Right cardiac atrium (tissue), 5 donors: ENCODE data around the gene ASCL3. TPM values are rescaled to one million over a fixed set of nuclear protein-coding genes. Genes with fewer than 3 reads are reported as not detected.
"Not testable (repeated sequence)": the region's sequence is repeated elsewhere in the genome, so short reads cannot be mapped to it uniquely, and the experiment has no call there.

Experiments used
- ATAC-seq, 2 donors: fragments of 200-7000 bp; cut with Tn5 transposase; one replicate each; pipeline versions ENCODE4 v1.8.0 to v1.9.1; 2020; ENCODE audit warnings: moderate library complexity in 2 of 2, mild to moderate bottlenecking in 1 of 2
- DNase-seq, 3 donors: peaks; one replicate each; pipeline ENCODE4 v3.0.0-alpha.2; 2020
- H3K27ac ChIP-seq: one replicate; pipeline ENCODE4 v1.5.1; 2013; ENCODE audit warnings: mild to moderate bottlenecking, low read length, control low read depth, moderate library complexity
- H3K27me3 ChIP-seq: one replicate; pipeline ENCODE4 v1.6.1; 2013; ENCODE audit not compliant: control insufficient read depth, insufficient read depth
- H3K4me1 ChIP-seq: one replicate; pipeline ENCODE4 v1.6.1; 2013; ENCODE audit warnings: low read length; ENCODE audit not compliant: control insufficient read depth, insufficient read depth
- H3K4me3 ChIP-seq: one replicate; pipeline ENCODE4 v1.5.1; 2013; ENCODE audit warnings: low read length, control low read depth
- H3K9me3 ChIP-seq: one replicate; pipeline ENCODE4 v1.6.1; 2013; ENCODE audit warnings: low read length; ENCODE audit not compliant: control insufficient read depth
- WGBS: extraction: QIAGEN DNeasy Blood & Tissue Kit; methylation state at CpG from one replicate; pipeline ENCODE4 v1.1.7; 2013; 5-methylcytosine and 5-hydroxymethylcytosine counted together
- intact Hi-C, 4 donors: fragments of 100-400 bp; cut with DNase I; formaldehyde crosslinking; loops; one replicate each; pipeline versions ENCODE4 v1.11.0 to v1.14.0; 2022 to 2023
- polyA plus RNA-seq: library from polyadenylated mRNA; stranded (reverse); fragments of 200-250 nt; gene quantifications from one replicate; pipeline ENCODE4 v1.2.3, GENCODE V29; 2013
- total RNA-seq, 4 donors: library from RNA; stranded (reverse); fragmentation: NEBNext Ultra II Directional; extraction: Animal tissue kit (Norgen Biotek cat#: 25700); gene quantifications; one replicate each; pipeline ENCODE4 v1.2.1, GENCODE V29; 2021
- donor health status: healthy with polysubstance abuse.
- donor health status: DM: no; HTN: yes; CAD: no.
- donor health status: DM: no; HTN: no; CAD: no.
- donor health status: DM: no; HTN: yes; CAD: no; lungs with severe emphysema.
- donor health status: DM: yes; HTN: yes; CAD: no.

The ASCL3 gene
- total and polyA plus RNA-seq, 5 donors: not detected

DNA sequence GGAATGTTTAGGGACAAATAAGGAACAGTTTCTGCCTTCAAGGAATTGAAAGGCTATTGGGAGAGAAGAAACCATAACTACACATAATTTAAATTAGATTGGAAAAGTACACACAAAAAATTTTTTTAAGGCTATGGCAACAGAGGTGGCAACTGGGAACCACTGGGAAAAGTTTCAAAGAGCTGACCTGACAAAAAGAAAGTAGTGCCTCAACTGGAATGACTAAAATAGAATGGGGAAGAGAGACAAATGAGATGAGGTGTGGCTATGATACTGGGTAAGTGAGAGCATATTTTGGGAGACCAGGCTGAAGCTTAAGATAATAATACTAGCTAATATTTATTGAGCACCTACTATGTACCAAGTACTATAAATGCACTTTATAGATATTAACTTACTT lies 34.7 kb downstream of the ASCL3 start:
- intact Hi-C loops: no loop called here
- H3K27me3 ChIP-seq: no peaks in the 10 kb centered on the region
- DNase-seq (no peak), ATAC-seq (no peak)
- H3K4me3 ChIP-seq: no peak overlapping the region
- no peak overlapping the region for H3K27ac ChIP-seq
- no peaks in the 10 kb centered on the region for H3K9me3 ChIP-seq
- no peaks in the 10 kb centered on the region for H3K4me1 ChIP-seq

- Histone ChIP-seq H3K27ac (no peak overlapping the region), H3K9me3 (no peaks in the 10 kb centered on the region), H3K4me3 (no peak overlapping the region), H3K4me1 (no peaks in the 10 kb centered on the region), H3K27me3 (no peaks in the 10 kb centered on the region)
- intact Hi-C loops: no loop called here
- DNase-seq (no peak), ATAC-seq (no peak)
- 80% methylated on average over 1 of the region's 1 CpG for WGBS
Measured at GRCh38 chr11:8907116-8907515, 35.7 kb downstream of the ASCL3 start.

- H3K4me1 ChIP-seq: no peaks in the 10 kb centered on the region
- no peaks in the 10 kb centered on the region for H3K27me3 ChIP-seq
- ATAC-seq: no peak
- H3K4me3 ChIP-seq: no peak overlapping the region
- 78% methylated on average over 5 of the region's 5 CpGs for WGBS
- intact Hi-C loops: no loop called here
- H3K27ac ChIP-seq: no peak overlapping the region
- no peaks in the 10 kb centered on the region for H3K9me3 ChIP-seq
- DNase-seq: no peak
Measured at GRCh38 chr11:8905528-8906165, 37.2 kb downstream of the ASCL3 start.

- H3K4me1 ChIP-seq: no peaks in the 10 kb centered on the region
- ATAC-seq: no peak
Measured at GRCh38 chr11:8899119-8899753, 43.6 kb downstream of the ASCL3 start.

DNA sequence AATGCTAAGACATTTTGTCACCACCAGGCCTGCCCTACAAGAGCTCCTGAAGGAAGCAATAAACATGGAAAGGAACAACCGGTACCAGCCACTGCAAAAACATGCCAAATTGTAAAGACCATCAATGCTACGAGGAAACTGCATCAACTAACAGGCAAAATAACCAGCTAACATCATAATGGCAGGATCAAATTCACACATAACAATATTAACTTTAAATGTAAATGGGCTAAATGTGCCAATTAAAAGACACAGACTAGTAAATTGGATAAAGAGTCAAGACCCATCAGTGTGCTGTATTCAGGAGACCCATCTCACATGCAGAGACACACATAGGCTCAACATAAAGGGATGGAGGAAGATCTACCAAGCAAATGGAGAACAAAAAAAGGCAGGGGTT lies 51.6 kb downstream of the ASCL3 start:
- 94% methylated on average over 2 of the region's 2 CpGs for WGBS
- H3K9me3 ChIP-seq, DNase-seq, ATAC-seq, H3K27me3 ChIP-seq, intact Hi-C loops, H3K27ac ChIP-seq, H3K4me3 ChIP-seq, H3K4me1 ChIP-seq: not testable (repeated sequence)

More at GRCh38 chr11:8899119-8899753, 43.6 kb downstream of the ASCL3 start:
- no peak overlapping the region for H3K27ac ChIP-seq
- H3K4me3 ChIP-seq: no peak overlapping the region
- no peaks in the 10 kb centered on the region for H3K27me3 ChIP-seq
- intact Hi-C loops: no loop called here
- no peaks in the 10 kb centered on the region for H3K9me3 ChIP-seq
- DNase-seq: no peak

Other genes with a start within 250 kb of the ASCL3 start
- 10 to 100 TPM; 24.4 to 30.3 (median 25.4) TPM for gene AKIP1, start 31.8 kb downstream of the ASCL3 start, total RNA-seq
- gene AKIP1, start 31.8 kb downstream of the ASCL3 start, polyA plus RNA-seq: 28.7 TPM
- gene C11orf16, start 10.1 kb downstream of the ASCL3 start, total RNA-seq: not detected
- gene C11orf16, start 10.1 kb downstream of the ASCL3 start, polyA plus RNA-seq: not detected
- gene TMEM9B, start 21.4 kb upstream of the ASCL3 start, total RNA-seq: 10 to 100 TPM; 37.2 to 44.7 (median 40.4) TPM
- 56.8 TPM for gene TMEM9B, start 21.4 kb upstream of the ASCL3 start, polyA plus RNA-seq
- 1 to 10 TPM; 1.7 to 3.8 (median 2.3) TPM for gene NRIP3, start 61.0 kb upstream of the ASCL3 start, total RNA-seq
- gene NRIP3, start 61.0 kb upstream of the ASCL3 start, polyA plus RNA-seq: 1.00 TPM
- 1 to 10 TPM; 1.6 to 3.6 (median 2.2) TPM for gene SCUBE2, start 148.6 kb upstream of the ASCL3 start, total RNA-seq
- 0.18 TPM for gene SCUBE2, start 148.6 kb upstream of the ASCL3 start, polyA plus RNA-seq